KBM-7 (cell line): ENCODE results near the gene GPHN.

Experiments
- DNase-seq: peaks from one replicate; pipeline ENCODE4 v3.0.0-alpha.2; 2015
- in situ Hi-C: fragments of 300-500 bp; cut with MboI; formaldehyde crosslinking; loops from 2 replicates; pipeline ENCODE4 v1.14.3; 2020; ENCODE audit warnings: low sequenced_read_pairs, low pct_unique_long_range_greater_than_20kb, mixed read lengths

GPHN gene

GRCh38 chr14:66850258-66850888 lies 342.4 kb downstream of the GPHN start:
- in situ Hi-C loops, result no loop called here
- no peak for DNase-seq

GRCh38 chr14:66853311-66853710 lies 345.4 kb downstream of the GPHN start:
- in situ Hi-C loops, result no loop called here
- DNase-seq, result no peak

GRCh38 chr14:66857867-66858266 lies 349.9 kb downstream of the GPHN start:
- in situ Hi-C loops, result no loop called here

GRCh38 chr14:66859063-66859671 lies 351.2 kb downstream of the GPHN start:
- no peak for DNase-seq
- in situ Hi-C loops, result no loop called here

More at GRCh38 chr14:66857867-66858266, 349.9 kb downstream of the GPHN start:
- DNase-seq, result no peak

- in situ Hi-C loops, result no loop called here
- DNase-seq, result no peak
Observed at GRCh38 chr14:66881596-66881995, 373.6 kb downstream of the GPHN start.

- in situ Hi-C loops, result no loop called here
- DNase-seq, result no peak
Observed at GRCh38 chr14:66884149-66884548, 376.2 kb downstream of the GPHN start.

- in situ Hi-C loops, result no loop called here
Observed at GRCh38 chr14:66900719-66901118, 392.8 kb downstream of the GPHN start.

GRCh38 chr14:66910311-66910840 lies 402.4 kb downstream of the GPHN start:
- in situ Hi-C loops, result no loop called here
- DNase-seq, result no peak

More at GRCh38 chr14:66900719-66901118, 392.8 kb downstream of the GPHN start:
- no peak for DNase-seq

- DNase-seq, result no peak
- in situ Hi-C loops, result no loop called here
Observed at GRCh38 chr14:66916421-66916820, 408.5 kb downstream of the GPHN start.

GRCh38 chr14:66918527-66918926 lies 410.6 kb downstream of the GPHN start:
- no peak for DNase-seq
- in situ Hi-C loops, result no loop called here

- in situ Hi-C loops, result no loop called here
- DNase-seq, result no peak
Observed at GRCh38 chr14:66920196-66920595, 412.2 kb downstream of the GPHN start.

GRCh38 chr14:66923251-66923650 lies 415.3 kb downstream of the GPHN start:
- in situ Hi-C loops, result no loop called here
- DNase-seq, result no peak

GRCh38 chr14:66939409-66939808 lies 431.5 kb downstream of the GPHN start:
- in situ Hi-C loops, result no loop called here
- DNase-seq, result no peak

GRCh38 chr14:66944872-66945271 lies 436.9 kb downstream of the GPHN start:
- in situ Hi-C loops, result no loop called here
- peak; percentile 16 for DNase-seq

GRCh38 chr14:66955159-66955558 lies 447.2 kb downstream of the GPHN start:
- DNase-seq, result no peak
- in situ Hi-C loops, result no loop called here

GRCh38 chr14:66959437-66960050 lies 451.6 kb downstream of the GPHN start:
- no peak for DNase-seq
- in situ Hi-C loops, result no loop called here

GRCh38 chr14:66965831-66966230 lies 457.9 kb downstream of the GPHN start:
- in situ Hi-C loops, result no loop called here
- no peak for DNase-seq

- no peak for DNase-seq
- in situ Hi-C loops, result no loop called here
Observed at GRCh38 chr14:66972469-66972868, 464.5 kb downstream of the GPHN start.

GRCh38 chr14:66974397-66975025 lies 466.6 kb downstream of the GPHN start:
- in situ Hi-C loops, result no loop called here
- DNase-seq, result no peak

GRCh38 chr14:66975251-66975650 lies 467.3 kb downstream of the GPHN start:
- in situ Hi-C loops, result no loop called here
- no peak for DNase-seq
